ENCODE measurements around the gene RNASE1.

The RNASE1 gene

GRCh38 chr14:20841096-20841495 is 38.5 kb upstream of the RNASE1 start:
- TF ChIP-seq EZH2phosphoT487 (IDR thresholded peaks at IDR 0.05; ENCODE audit: low read depth): no peak
- no peak for TF ChIP-seq CTCF (IDR thresholded peaks at IDR 0.05; ENCODE audit: low read depth, low read length)
- Histone ChIP-seq H2AFZ (ENCODE audit: low read depth, low read length) (no peak overlapping the region), H3K27ac (ENCODE audit: low read length) (no peak overlapping the region), H3K9me3 (ENCODE audit: insufficient read depth, low read length) (no peaks in the 10 kb centered on the region), H3K9ac (ENCODE audit: low read length) (no peak overlapping the region), H3K27me3 (ENCODE audit: low read depth, low read length) (no peaks in the 10 kb centered on the region), H3K4me2 (ENCODE audit: low read length) (no peak overlapping the region), H3K79me2 (ENCODE audit: low read length) (no peaks in the 10 kb centered on the region), H3K4me3 (ENCODE audit: low read length) (no peak overlapping the region), H3K4me1 (ENCODE audit: low read length) (no peaks in the 10 kb centered on the region), H4K20me1 (ENCODE audit: insufficient read depth, low read length) (no peaks in the 10 kb centered on the region), H3K36me3 (replicated peaks; ENCODE audit: low read depth, low read length) (no peaks in the 10 kb centered on the region)

- Histone ChIP-seq H3K9me3 (ENCODE audit: insufficient read depth, low read length) (no peaks in the 10 kb centered on the region), H2AFZ (ENCODE audit: low read depth, low read length) (no peak overlapping the region), H3K4me2 (ENCODE audit: low read length) (no peak overlapping the region), H3K79me2 (ENCODE audit: low read length) (no peaks in the 10 kb centered on the region), H3K4me1 (ENCODE audit: low read length) (no peaks in the 10 kb centered on the region), H3K27me3 (ENCODE audit: low read depth, low read length) (no peaks in the 10 kb centered on the region), H3K4me3 (ENCODE audit: low read length) (no peak overlapping the region), H4K20me1 (ENCODE audit: insufficient read depth, low read length) (no peaks in the 10 kb centered on the region), H3K27ac (ENCODE audit: low read length) (no peak overlapping the region), H3K9ac (ENCODE audit: low read length) (no peak overlapping the region), H3K36me3 (replicated peaks; ENCODE audit: low read depth, low read length) (no peaks in the 10 kb centered on the region)
- TF ChIP-seq EZH2phosphoT487 (IDR thresholded peaks at IDR 0.05; ENCODE audit: low read depth): no peak
- TF ChIP-seq CTCF (IDR thresholded peaks at IDR 0.05; ENCODE audit: low read depth, low read length): no peak
Measured at GRCh38 chr14:20837831-20838230, 35.2 kb upstream of the RNASE1 start.

GRCh38 chr14:20836668-20837338 is 34.2 kb upstream of the RNASE1 start:
- Histone ChIP-seq H3K27ac (ENCODE audit: low read length) (no peak overlapping the region), H3K4me3 (ENCODE audit: low read length) (no peak overlapping the region), H3K9me3 (ENCODE audit: insufficient read depth, low read length) (no peaks in the 10 kb centered on the region), H4K20me1 (ENCODE audit: insufficient read depth, low read length) (no peaks in the 10 kb centered on the region), H3K9ac (ENCODE audit: low read length) (no peak overlapping the region), H3K27me3 (ENCODE audit: low read depth, low read length) (no peaks in the 10 kb centered on the region), H3K79me2 (ENCODE audit: low read length) (no peaks in the 10 kb centered on the region), H3K4me1 (ENCODE audit: low read length) (no peaks in the 10 kb centered on the region), H2AFZ (ENCODE audit: low read depth, low read length) (no peak overlapping the region), H3K4me2 (ENCODE audit: low read length) (no peak overlapping the region), H3K36me3 (replicated peaks; ENCODE audit: low read depth, low read length) (no peaks in the 10 kb centered on the region)
- TF ChIP-seq CTCF (IDR thresholded peaks at IDR 0.05; ENCODE audit: low read depth, low read length): peak; percentile 14
- TF ChIP-seq EZH2phosphoT487 (IDR thresholded peaks at IDR 0.05; ENCODE audit: low read depth): no peak

GRCh38 chr14:20834899-20835298 is 32.3 kb upstream of the RNASE1 start:
- no peak overlapping the region for H2AFZ ChIP-seq (ENCODE audit: low read depth, low read length)
- no peaks in the 10 kb centered on the region for H3K79me2 ChIP-seq (ENCODE audit: low read length)
- H3K4me1 ChIP-seq (ENCODE audit: low read length): no peaks in the 10 kb centered on the region
- no peak overlapping the region for H3K4me3 ChIP-seq (ENCODE audit: low read length)
- no peak overlapping the region for H3K27ac ChIP-seq (ENCODE audit: low read length)
- H3K27me3 ChIP-seq (ENCODE audit: low read depth, low read length): no peaks in the 10 kb centered on the region
- no peaks in the 10 kb centered on the region for H4K20me1 ChIP-seq (ENCODE audit: insufficient read depth, low read length)
- TF ChIP-seq CTCF (IDR thresholded peaks at IDR 0.05; ENCODE audit: low read depth, low read length) (no peak), EZH2phosphoT487 (IDR thresholded peaks at IDR 0.05; ENCODE audit: low read depth) (no peak)
- H3K36me3 ChIP-seq (replicated peaks; ENCODE audit: low read depth, low read length): no peaks in the 10 kb centered on the region
- H3K9me3 ChIP-seq (ENCODE audit: insufficient read depth, low read length): no peaks in the 10 kb centered on the region
- H3K9ac ChIP-seq (ENCODE audit: low read length): no peak overlapping the region
- H3K4me2 ChIP-seq (ENCODE audit: low read length): no peak overlapping the region

Measured in OCI-LY3 (cell line).